ENCODE data around the gene EXOSC10.
"Not testable (repeated sequence)": the region's sequence is repeated elsewhere in the genome, so short reads cannot be mapped to it uniquely, and the experiment has no call there.

EXOSC10 gene

GRCh38 chr1:11109047-11109760 lies 9.5 kb upstream of the EXOSC10 start:
- H3K27ac ChIP-seq: no peak overlapping the region
- TF ChIP-seq ZFX (IDR thresholded peaks at IDR 0.05) (no peak), CTCF (conservative IDR thresholded peaks at IDR 0.05) (no peak)

- no peak for TF ChIP-seq CTCF (conservative IDR thresholded peaks at IDR 0.05)
- TF ChIP-seq ZFX (IDR thresholded peaks at IDR 0.05): no peak
These were observed 7.9 kb upstream of the EXOSC10 start for GRCh38 chr1:11107599-11107998.

GRCh38 chr1:11105586-11105985 lies 5.9 kb upstream of the EXOSC10 start:
- no peak overlapping the region for H3K27ac ChIP-seq
- TF ChIP-seq ZFX (IDR thresholded peaks at IDR 0.05) (no peak), CTCF (conservative IDR thresholded peaks at IDR 0.05) (no peak)

More at GRCh38 chr1:11107599-11107998, 7.9 kb upstream of the EXOSC10 start:
- no peak overlapping the region for H3K27ac ChIP-seq

GRCh38 chr1:11101347-11101746 lies 1.7 kb upstream of the EXOSC10 start:
- H3K27ac ChIP-seq: no peak overlapping the region
- TF ChIP-seq ZFX (IDR thresholded peaks at IDR 0.05) (no peak), CTCF (conservative IDR thresholded peaks at IDR 0.05) (no peak)

GRCh38 chr1:11100806-11101205 lies 1.1 kb upstream of the EXOSC10 start:
- H3K27ac ChIP-seq: not testable (repeated sequence)

GRCh38 chr1:11100149-11100493 lies 452 bp upstream of the EXOSC10 start:
- peak overlapping the region; percentile 92 for H3K27ac ChIP-seq
- TF ChIP-seq CTCF (conservative IDR thresholded peaks at IDR 0.05): no peak
- TF ChIP-seq ZFX (IDR thresholded peaks at IDR 0.05): no peak

GRCh38 chr1:11098931-11099309 lies 749 bp downstream of the EXOSC10 start:
- TF ChIP-seq ZFX (IDR thresholded peaks at IDR 0.05) (no peak), CTCF (conservative IDR thresholded peaks at IDR 0.05) (no peak)
- H3K27ac ChIP-seq: peak overlapping the region; percentile 92

- H3K27ac ChIP-seq: not testable (repeated sequence)
These were observed 15.9 kb downstream of the EXOSC10 start for GRCh38 chr1:11083784-11084183.

All from C4-2B (cell line).